HG02588 (cell line): Measurements from ENCODE around the gene FUT6.
"Not testable (repeated sequence)": the region's sequence is repeated elsewhere in the genome, so short reads cannot be mapped to it uniquely, and the experiment has no call there.

Experiments
- ATAC-seq: cut with Tn5 transposase; IDR thresholded peaks from one replicate; pipeline ENCODE4 v1.9.1; 2021; ENCODE audit warnings: mild to moderate bottlenecking, moderate library complexity; ENCODE audit not compliant: unreplicated experiment

Gene FUT6, protein sequence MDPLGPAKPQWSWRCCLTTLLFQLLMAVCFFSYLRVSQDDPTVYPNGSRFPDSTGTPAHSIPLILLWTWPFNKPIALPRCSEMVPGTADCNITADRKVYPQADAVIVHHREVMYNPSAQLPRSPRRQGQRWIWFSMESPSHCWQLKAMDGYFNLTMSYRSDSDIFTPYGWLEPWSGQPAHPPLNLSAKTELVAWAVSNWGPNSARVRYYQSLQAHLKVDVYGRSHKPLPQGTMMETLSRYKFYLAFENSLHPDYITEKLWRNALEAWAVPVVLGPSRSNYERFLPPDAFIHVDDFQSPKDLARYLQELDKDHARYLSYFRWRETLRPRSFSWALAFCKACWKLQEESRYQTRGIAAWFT

DNA sequence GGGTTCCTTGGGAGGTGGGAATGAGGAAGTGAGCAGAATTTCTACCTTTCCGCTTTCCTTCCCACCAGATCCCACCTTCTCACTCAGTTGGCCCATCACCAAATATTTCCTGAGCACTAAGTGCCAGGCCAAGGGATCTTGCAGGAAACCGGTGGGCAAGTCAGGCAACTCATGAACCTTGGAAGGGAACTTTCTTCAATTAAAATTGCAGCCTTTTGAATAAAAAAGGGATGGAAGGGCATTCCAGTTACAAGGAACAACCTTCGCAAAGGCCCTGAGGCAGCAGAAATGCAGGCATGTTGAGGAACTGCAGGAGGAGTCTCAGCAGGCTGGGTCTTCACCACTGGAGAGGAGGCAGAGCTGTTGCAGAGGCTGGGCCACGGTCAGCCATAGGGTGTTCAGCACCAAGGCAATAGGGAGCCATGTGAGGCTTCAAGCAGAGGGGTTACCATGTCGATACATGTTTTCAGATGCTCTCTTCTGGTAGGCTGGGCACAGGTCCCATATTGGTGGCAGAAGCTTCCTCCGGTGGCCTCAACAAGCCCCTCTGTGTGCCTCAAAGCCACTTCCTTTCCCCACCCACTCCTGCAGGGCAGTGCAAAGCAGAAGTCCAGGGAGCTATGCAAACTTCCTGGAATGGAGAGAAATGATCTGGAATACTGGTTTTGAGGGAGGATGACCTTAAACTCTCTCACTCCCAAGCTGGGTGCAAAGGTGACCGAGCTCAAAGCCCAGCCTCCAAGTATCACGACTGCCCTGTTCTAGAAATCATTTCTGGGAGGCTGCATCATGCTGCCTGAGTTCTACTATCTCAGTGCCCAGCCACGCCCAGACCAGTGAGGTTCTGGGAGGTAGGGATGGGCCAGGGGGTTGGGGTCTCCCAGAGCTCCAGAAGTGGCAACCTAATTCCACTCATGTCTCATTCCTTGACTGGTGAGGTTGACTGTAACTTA is at the start of gene FUT6:
Gene FUT6 (minus strand): TSS at position 638 of the 953 bp plus-strand sequence. CDS start 7,135 bp downstream, outside the sequence.
- ATAC-seq: no peak

DNA sequence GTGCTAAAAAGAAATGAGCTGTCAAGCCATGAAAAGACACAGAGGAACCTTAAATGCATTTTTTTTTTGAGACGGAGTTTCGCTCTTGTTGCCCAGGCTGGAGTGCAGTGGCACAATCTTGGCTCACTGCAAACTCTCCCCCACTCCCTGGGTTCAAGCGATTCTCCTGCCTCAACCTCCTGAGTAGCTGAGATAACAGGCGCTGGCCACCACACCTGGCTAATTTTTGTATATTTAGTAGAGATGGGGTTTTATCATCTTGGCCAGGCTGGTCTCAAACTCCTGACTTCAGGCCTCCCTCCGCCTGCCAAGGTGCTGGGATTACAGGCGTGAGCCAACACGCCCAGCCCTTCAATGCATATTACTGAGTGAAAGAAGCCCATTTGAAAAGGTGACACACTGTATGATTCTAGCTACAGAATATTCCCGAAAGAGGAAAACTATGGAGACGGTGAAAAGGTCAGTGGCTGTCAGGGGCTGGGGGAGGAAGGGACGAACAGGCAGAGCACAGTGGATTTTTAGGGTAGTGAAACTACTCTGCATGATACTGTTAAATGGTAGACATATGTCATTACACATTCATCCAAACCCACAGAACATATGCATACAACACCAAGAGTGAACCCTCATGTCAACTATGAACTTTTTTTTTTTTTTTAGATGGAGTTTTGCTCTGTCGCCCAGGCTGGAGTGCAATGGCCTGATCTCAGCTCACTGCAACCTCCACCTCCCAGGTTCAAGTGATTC is 44.7 kb upstream of the FUT6 start:
- ATAC-seq: not testable (repeated sequence)

DNA sequence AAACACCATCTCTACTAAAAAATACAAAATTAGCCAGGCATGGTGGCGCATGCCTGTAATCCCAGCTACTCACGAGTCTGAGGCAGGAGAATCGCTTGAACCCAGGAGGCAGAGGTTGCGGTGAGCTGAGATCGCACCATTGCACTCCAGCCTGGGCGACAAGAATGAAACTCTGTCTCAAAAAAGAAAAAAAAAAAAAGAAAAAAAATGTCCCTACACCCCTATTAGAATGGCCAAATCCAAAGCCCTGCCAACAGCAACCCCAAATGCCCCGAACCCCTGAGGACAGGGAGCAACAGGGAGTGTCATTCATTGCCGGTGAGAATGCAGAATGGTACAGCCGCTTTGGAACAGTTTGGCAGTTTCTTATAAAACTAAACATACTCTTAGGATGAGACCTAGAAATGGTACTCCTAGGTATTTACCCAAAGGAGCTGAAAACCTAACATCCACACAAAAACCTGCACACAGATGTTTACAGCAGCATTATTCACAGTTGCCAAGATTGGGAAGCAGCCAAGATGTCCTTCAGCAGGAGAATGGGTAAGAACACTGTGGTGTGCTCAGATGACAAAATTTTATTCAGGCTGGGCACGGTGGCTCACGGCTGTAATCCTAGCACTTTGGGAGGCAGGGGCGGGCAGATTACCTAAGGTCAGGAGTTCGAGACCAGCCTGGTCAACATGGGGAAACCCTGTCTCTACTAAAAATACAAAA is 43.8 kb upstream of the FUT6 start:
- ATAC-seq: not testable (repeated sequence)

DNA sequence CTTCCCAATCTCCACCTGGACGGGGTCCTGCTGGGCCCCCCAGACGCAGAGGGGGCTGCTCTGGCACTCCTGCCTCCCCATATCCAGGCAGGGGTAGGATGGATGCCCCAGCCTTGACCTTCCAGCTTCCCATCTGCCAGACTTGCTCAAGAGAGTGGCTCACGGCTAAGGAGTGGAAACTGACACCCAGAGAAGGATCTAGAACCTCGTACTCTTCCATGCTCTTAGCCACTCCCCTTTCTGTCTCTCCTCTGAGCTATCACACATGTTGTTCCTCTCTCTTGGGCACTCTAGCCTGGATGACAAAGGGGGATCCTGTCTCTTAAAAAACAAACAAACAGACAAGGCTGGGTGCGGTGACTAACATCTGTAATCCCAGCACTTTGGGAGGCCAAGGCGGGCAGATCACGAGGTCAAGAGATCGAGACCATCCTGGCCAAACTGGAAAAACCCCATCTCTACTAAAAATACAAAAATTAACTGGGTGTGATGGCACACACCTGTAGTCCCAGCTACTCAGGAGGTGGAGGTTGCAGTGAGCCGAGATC is 43.0 kb upstream of the FUT6 start:
- no peak for ATAC-seq

DNA sequence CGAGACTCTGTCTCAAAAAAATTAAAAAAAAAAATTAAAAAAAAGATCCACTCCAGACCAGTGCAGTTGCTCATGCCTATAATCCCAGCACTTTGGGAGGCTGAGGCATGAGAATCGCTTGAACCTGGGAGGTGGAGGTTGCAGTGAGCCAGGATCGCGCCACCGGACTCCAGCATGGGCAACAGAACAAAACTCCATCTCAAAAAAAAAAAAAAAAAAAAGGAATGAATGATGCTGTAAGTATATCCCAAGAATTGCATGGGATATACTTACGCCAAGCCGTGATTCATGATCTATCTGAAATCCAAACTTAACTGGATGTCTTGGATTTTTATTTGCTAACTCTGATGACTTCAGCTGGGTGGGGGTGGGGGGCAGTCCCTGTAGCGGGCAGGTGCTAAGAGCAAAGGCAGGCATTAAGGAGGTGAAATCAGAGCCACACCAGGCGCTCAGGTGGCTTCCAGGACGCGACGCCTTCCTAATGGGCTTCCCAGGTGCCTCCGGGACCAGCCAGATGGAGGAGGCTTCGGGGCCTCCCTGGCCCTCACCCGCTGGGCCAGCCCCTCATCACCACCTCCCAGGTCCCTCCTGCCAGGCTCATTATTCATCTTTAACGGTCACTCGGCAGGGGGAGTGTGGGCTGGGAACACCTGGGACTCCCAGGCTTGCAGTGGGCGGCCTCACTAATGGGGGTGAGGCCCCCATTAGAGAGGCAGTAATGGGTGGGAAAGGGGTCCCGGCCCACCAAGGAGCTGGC is 42.2 kb upstream of the FUT6 start:
- ATAC-seq: no peak

DNA sequence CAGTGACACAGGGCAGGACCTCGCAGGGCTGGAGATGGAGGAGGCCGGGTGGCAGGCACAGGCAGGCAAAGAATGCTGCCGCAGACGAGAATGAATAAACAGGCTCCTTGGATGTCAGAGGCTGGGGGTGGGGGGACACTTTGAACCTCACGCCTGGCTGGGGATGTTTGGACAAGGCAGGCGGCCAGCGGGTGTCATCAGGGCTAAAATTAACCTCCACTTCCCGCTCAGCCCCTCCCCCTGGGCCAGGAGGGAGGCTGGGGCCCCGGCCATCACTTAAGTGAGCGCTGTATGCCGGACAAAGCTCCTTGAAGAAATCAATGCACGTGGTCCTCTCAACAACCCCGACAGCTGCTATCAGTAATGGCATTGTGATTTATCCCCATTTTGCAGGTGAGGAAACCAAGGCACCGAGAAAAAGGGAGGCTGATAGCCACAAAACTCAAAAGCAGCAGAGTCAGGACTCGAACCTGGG is 41.1 kb upstream of the FUT6 start:
- ATAC-seq: no peak

DNA sequence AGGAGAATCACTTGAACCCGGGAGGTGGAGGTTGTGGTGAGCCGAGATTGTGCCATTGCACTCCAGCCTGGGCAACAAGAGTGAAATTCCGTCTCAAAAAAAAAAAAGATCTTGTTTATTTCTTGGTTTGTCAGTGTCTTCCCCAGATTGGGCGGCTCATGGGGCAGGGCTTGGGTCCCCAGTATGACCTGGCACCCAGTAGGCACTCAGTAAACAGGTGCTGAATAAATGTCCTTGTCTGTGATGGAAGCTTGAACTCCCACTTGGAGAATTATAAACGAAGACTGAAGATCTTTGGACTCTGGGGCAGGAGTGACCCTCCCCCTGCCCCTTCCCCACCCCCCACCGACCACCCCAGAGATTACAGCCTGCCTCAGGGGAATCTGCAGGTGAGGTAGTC is 40.7 kb upstream of the FUT6 start:
- ATAC-seq: no peak

DNA sequence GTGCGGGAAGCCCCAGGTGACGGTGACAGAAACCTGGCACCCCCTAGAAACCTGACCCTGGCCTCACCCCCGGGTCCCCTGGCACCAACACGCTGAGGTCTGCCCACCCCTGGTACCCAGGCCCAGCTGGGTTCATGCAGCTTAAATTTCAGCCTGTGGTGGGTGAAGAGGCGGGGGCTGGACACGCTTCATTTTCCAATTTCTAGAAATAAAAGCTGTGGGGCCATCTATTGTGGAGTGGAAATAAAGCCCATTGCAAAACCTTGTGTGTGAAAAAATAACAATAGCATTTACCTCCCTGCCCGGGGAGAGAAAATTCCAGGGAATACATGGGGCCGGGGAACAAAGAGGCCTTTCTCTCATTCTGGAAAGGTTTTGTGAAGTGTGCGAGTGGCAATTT is 38.4 kb upstream of the FUT6 start:
- ATAC-seq: no peak

DNA sequence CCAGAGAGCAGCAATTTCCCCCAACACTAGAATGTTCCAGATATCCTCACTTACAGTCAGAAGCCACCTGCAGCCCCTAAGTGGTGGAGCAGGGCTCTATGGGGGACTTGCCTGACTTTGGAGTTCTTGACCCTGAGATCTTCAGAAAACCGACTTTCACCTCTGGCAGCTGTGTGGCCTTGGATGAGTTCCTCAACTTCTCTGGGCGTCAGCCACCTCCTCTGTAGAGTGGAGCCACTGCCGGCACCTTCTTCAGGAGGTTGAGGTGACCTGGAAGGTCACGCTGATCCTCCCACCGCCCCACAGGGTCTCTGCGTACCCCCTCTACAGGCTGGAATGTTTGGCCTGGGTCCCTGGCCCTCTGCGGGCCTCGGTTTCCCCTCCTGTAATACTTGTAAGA is 37.9 kb upstream of the FUT6 start:
- ATAC-seq: no peak

DNA sequence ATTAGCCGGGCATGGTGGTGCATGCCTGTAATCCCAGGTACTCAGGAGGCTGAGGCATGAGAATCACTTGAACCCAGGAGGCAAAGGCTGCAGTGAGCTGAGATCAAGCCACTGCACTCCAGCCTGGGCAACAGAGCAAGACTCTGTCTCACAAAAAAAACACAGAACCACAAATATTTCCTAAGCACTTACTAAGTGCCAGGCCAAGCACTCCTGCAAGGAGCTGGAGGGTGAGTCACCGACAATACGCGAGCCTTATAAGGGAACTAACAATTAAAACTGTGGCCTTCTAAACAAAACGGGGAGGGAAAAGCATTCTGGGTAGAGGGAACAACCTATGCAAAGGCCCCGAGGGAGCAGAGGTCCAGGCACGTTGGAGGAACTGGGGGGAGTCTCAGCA is 35.0 kb upstream of the FUT6 start:
- not testable (repeated sequence) for ATAC-seq

DNA sequence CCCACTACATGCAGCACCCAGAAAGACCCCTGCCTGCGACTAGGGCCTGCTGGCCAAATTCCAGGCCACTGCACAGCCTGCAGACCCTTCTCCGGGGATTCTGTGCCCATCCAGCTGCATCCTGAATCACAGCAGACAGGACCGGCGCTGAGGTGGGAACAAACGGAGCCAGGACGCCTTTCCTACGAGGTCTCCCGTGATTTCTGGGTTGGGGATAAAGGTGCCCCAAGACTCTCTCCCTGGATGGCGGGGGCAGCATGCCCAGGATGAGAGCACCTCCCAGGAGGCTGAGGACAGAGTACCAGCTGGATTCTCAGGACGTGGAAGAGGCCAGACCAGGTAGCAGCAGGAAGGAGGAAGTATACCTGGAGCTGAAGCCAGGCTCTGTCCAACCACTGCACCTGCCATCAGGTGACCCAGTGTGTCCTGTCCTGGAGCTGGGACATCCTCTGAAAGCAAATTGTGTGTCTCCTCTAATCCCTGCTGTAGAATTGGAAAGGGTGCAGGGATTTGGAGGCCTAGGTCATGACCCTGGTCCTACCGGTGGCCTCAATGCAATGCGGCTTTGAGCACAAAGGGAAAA is 34.2 kb upstream of the FUT6 start:
- no peak for ATAC-seq

DNA sequence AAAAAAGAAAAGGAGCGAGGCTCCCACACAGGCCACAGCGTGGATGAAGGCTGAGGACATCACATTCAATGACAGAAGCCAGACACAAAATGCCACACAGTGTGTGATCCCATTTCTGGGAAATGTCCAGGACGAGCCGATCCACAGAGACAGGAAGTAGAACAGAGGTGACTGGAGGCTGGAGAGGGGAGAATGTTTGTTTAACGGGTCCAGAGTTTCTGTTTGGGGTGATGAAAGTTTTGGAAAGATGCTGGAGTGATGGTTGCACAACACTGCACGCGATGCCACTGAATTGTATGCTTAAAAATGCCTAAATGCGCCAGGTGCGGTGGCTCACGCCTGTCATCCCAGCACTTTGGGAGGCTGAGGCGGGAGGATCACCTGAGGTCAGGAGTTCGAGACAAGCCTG is 31.5 kb upstream of the FUT6 start:
- no peak for ATAC-seq

DNA sequence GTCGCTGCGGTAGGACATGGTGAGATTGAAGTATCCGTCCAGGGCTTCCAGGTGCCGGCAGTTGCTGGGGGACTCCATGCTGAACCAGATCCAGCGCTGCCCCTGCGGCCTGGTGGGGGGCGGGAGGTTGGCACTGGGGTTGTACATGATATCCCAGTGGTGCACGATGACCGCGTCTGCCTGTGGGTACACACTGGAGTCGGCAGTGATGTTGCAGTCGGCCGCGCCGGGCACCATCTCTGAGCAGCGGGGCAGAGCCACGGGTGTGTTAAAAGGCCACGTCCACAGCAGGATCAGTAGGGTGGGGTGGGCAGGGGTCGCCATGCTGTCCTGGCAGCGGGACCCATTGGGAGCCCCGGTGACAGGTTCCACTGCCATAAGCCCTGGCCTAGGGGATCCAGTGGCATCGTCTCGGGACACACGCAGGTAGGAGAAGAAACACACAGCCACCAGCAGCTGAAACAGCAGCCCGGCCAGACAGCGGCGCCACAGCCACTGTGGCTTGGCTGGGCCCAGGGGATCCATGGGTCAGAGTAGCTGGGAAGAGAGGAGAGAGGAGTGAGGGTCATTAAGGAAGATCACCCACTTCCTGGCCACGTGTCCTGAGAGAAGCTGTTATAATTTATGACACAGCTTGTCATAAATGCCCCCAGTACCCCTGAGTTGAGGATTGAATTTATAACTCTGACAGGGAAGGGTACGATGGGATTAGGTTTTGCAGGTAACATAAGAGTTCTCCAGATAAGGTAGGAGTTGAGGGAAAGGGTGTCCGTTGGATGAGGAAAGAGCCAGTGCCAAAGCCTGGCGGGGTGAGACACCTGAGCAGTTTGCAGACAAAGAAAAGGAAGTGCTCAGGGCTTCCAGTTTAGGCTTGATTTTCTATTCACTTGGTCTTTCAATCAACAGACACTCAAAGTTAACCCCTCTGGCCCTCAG is 28.0 kb upstream of the FUT6 start:
- ATAC-seq: no peak

DNA sequence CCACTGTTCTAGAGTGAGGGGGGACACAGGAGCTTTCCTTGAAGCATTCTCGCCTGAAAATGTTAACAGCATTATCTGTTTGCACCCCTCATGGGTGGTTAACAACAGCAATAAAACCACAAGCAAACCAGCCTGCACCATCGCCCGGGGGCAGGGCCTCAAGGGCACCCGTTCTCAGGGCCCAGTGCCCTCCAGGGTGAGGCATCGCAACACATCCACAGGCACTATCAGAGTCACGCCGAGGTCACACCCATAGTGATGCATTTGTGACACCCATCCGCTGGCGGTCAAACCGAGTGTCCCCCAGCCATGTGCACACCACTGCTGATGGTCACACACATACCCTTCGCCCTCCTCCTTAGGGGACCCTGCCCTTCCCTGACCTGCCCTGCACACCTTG is 26.3 kb upstream of the FUT6 start:
- ATAC-seq: no peak

DNA sequence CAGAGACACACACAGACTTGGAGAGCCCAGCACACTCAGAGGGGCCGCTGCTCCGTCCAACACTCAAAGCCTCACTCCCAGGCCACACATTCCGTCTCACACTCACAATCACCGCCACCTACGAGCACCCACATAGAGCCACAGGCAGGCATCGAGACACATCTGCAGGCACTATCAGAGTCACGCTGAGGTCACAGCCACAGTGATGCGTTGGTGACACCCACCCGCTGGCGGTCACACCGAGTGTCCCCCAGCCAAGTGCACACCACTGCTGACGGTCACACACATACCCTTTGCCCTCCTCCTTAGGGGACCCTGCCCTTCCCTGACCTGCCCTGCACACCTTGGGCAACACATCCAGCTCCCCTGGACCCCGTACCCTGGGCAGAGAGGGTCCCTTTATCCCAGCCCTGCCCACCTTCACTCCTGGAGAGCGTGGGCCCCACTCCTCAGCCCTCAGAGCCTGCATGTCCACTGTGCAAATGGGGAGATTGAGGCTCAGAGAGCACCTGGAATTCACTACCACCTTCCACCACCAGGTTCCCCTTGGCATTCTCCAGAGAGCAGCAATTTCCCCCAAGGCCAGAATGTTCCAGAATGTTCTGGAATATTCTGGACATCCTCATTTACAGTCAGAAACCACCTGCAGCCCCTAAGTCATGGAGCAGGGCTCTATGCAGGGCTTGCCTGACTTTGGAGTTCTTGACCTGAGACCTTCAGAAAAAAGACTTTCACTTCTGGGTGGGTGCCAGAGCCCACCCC is 25.4 kb upstream of the FUT6 start:
- ATAC-seq: no peak

DNA sequence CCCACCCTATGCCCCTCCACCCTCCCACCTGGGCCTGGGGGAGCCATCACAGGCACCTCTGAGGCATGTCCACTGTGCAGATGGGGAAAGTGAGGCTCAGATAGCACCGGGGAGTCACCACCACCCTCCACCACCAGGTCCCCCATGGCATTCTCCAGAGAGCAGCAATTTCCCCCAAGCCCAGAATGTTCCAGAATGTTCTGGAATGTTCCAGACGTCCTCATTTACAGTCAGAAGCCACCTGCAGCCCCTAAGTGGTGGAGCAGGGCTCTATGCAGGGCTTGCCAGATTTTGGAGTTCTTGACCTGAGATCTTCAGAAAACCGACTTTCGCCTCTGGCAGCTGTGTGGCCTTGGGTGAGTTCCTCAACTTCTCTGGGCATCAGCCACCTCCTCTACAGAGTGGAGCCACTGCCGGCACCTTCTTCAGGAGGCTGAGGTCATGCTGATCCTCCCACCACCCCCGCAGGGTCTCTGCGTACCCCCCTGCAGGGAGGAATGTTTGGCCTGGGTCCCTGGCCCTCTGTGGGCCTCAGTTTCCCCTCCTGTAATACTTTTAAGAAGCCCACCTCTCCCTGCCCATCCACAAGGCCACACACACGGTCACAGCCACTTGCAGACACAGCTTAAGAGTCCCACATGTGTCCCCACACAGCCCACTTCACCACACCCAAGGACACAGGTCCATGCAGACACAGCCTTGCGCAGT is 24.7 kb upstream of the FUT6 start:
- ATAC-seq: no peak
